HL-60 (cell line): Measurements from ENCODE around the gene DENND1A.

ENCODE experiments used
- POLR2AphosphoS5 ChIP-seq: IDR thresholded peaks from 2 replicates; pipeline ENCODE4 v1.6.1; 2012; ENCODE audit warnings: low read depth
- TF ChIP-seq, protein P1 (sequence below): IDR thresholded peaks from 2 replicates; pipeline ENCODE4 v1.6.1; 2012; ENCODE audit warnings: low read depth; ENCODE audit not compliant: insufficient replicate concordance
- TF ChIP-seq, protein P2 (sequence below): IDR thresholded peaks from one replicate; pipeline ENCODE4 v1.5.1; 2011; ENCODE audit warnings: low read length, control low read depth, inconsistent platforms; ENCODE audit not compliant: insufficient read depth

DNA sequence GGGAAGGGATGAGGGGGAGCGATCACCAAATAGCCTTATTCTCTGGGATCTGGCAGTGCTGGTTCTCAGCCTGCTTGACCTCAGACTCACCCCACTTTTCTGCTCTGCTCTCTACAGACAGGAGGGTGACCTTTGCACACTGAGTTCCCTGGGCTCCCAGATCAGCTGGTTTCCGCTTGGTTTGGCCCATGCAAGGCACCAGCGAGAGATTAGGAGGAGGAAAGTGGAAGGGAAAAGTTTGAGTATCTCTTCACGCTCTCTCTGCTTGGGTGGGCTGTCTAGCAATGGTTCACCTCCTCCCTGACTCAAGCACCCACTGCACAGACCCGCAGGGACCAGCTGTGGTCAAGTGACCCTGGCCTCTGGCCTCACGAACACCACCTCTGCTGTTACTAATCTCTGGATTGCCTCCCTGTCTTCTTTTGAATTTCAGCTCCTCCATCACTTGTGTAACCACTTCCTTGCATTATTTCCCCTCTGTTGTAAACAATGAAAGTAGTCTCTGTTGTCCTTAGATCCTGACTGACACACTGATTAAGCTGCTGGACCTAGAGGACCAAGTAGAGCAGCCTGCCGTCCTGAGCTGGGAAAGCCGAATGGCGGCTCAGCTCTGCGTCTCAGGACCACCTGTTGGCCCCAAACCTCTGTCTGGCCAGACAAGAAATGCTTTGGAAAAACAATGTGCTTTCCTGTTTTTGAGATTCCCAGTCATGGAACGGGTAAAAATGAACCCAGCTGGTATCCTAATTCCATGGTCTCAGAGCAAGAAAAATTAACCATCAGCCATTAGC lies 387.3 kb downstream of the DENND1A start:
- TF ChIP-seq, protein P1, sequence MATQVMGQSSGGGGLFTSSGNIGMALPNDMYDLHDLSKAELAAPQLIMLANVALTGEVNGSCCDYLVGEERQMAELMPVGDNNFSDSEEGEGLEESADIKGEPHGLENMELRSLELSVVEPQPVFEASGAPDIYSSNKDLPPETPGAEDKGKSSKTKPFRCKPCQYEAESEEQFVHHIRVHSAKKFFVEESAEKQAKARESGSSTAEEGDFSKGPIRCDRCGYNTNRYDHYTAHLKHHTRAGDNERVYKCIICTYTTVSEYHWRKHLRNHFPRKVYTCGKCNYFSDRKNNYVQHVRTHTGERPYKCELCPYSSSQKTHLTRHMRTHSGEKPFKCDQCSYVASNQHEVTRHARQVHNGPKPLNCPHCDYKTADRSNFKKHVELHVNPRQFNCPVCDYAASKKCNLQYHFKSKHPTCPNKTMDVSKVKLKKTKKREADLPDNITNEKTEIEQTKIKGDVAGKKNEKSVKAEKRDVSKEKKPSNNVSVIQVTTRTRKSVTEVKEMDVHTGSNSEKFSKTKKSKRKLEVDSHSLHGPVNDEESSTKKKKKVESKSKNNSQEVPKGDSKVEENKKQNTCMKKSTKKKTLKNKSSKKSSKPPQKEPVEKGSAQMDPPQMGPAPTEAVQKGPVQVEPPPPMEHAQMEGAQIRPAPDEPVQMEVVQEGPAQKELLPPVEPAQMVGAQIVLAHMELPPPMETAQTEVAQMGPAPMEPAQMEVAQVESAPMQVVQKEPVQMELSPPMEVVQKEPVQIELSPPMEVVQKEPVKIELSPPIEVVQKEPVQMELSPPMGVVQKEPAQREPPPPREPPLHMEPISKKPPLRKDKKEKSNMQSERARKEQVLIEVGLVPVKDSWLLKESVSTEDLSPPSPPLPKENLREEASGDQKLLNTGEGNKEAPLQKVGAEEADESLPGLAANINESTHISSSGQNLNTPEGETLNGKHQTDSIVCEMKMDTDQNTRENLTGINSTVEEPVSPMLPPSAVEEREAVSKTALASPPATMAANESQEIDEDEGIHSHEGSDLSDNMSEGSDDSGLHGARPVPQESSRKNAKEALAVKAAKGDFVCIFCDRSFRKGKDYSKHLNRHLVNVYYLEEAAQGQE, result no peak
- no peak for TF ChIP-seq POLR2AphosphoS5
- TF ChIP-seq, protein P2, sequence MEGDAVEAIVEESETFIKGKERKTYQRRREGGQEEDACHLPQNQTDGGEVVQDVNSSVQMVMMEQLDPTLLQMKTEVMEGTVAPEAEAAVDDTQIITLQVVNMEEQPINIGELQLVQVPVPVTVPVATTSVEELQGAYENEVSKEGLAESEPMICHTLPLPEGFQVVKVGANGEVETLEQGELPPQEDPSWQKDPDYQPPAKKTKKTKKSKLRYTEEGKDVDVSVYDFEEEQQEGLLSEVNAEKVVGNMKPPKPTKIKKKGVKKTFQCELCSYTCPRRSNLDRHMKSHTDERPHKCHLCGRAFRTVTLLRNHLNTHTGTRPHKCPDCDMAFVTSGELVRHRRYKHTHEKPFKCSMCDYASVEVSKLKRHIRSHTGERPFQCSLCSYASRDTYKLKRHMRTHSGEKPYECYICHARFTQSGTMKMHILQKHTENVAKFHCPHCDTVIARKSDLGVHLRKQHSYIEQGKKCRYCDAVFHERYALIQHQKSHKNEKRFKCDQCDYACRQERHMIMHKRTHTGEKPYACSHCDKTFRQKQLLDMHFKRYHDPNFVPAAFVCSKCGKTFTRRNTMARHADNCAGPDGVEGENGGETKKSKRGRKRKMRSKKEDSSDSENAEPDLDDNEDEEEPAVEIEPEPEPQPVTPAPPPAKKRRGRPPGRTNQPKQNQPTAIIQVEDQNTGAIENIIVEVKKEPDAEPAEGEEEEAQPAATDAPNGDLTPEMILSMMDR, result no peak
